HG02970 (cell line): ENCODE results near the gene TXNRD2.
"Not testable (repeated sequence)": the region's sequence is repeated elsewhere in the genome, so short reads cannot be mapped to it uniquely, and the experiment has no call there.

ENCODE experiments used
- ATAC-seq: cut with Tn5 transposase; IDR thresholded peaks from one replicate; pipeline ENCODE4 v1.9.1; 2021; ENCODE audit warnings: mild to moderate bottlenecking, moderate library complexity, moderate number of reproducible peaks; ENCODE audit not compliant: unreplicated experiment, low FRiP score

The TXNRD2 gene

DNA sequence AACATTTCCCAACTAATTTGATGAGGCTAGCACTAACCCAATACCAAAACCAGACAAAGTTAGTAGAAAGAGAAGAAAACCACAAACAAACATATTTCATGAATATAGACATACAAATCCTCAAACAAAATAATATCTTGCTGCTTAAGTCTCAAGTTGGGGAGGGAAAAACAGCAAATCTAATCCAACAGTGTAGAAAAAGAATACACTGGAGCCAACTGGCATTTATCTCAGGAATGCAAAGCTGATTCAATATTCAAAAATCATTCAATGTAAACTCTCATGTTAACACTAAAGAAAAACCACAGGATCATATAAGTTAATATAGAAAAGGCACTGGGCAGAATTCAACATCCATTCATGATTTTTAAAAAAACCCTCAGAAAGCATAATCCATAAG lies 105.1 kb downstream of the TXNRD2 start:
- no peak for ATAC-seq

- no peak for ATAC-seq
These were observed 107.0 kb downstream of the TXNRD2 start for GRCh38 chr22:19834599-19834998.

DNA sequence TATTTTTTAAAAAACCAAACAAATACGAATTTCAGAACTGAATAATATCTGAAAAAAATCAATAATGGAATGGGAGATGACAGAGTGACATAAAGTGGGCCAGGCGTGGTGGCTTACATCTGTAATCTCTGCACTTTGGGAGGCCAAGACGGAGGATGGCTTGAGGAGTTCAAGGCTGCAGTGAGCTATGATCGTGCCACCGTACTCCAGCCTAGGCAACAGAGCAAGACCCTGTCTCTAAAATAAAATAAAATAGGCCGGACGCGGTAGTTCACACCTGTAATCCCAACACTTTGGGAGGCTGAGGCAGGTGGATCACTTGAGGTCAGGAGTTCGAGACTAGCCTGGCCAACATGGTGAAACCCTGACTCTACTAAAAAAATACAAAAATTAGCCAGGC lies 108.3 kb downstream of the TXNRD2 start:
- ATAC-seq = not testable (repeated sequence)

DNA sequence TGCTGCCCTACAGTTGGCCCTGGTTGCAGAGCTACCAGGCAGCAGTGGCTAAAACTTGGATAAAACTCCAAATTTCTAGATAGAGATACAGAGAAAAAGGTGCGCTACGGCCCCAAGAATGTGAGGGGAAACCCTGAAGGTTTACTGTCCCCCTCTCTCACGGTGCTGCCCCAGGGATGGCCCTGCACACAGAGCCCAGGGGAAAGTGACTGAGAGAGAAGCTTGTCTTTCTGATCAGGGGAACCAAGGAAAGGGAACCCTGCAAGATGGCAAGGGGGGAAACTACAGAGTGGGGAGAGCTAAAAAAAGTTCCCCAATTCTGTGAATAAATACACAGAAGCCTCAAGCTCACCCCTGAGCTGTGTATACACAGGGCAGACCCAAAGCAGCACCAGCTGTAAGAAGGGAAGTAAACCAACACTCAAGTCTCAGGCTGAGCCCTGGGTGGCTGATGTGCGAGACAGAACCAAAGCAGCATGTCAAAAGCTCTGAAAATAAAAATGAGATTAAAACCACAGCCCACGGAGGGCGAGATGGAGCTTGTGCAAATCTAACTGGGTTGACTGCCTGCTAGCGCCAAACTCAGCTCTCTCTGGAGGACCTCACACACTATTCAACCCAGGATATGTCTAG lies 109.0 kb downstream of the TXNRD2 start:
- no peak for ATAC-seq

GRCh38 chr22:19831979-19832378 lies 109.6 kb downstream of the TXNRD2 start:
- not testable (repeated sequence) for ATAC-seq

- ATAC-seq = no peak
These were observed 110.6 kb downstream of the TXNRD2 start for GRCh38 chr22:19831016-19831415.

- ATAC-seq = no peak
These were observed 113.6 kb downstream of the TXNRD2 start for GRCh38 chr22:19828035-19828401.

DNA sequence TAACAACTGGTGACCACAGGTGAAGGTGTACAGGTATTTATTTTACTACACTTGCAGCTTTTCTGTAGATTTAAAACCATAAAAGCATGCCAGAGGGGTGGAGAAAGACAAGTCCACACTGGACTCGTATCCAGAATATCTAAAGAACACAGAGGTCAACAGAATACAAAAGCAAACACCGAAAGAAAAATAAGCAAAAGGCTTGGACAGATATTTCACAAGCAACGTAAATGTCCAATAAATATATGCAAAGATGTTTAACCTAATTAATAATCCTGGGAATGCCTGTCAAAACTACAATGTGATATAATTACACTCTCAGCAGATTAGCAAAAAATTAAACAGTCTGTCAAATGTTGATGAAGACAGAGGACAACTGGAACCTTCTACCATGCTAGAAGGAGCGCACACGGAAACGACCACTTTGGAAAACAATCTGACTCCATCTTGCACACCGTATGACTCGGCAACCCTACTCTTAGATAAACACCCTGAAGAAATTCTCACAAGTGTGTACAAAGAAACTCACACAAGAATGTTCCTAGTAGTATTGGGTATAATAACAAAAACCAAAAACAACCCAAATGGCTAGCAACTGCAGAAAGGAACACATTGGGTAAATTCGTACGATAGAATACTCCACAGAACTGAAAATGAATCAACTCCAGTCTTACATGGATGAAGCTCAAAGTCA lies 114.1 kb downstream of the TXNRD2 start:
- no peak for ATAC-seq

DNA sequence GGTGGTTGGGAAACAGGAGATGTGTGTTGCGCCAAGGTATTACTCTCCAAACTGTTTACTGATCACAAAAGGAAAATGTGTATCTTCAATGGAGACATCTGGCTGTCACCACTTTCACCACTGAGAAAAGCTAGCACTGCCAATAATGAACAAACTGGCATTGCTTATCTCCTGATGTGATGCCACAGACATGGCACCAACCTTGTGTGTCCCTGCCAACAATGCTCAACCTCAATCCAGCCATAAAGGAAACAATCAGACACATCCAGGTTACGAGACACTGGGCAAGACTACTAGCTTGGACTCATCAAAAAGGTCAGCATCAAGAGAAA lies 115.0 kb downstream of the TXNRD2 start:
- ATAC-seq = no peak

DNA sequence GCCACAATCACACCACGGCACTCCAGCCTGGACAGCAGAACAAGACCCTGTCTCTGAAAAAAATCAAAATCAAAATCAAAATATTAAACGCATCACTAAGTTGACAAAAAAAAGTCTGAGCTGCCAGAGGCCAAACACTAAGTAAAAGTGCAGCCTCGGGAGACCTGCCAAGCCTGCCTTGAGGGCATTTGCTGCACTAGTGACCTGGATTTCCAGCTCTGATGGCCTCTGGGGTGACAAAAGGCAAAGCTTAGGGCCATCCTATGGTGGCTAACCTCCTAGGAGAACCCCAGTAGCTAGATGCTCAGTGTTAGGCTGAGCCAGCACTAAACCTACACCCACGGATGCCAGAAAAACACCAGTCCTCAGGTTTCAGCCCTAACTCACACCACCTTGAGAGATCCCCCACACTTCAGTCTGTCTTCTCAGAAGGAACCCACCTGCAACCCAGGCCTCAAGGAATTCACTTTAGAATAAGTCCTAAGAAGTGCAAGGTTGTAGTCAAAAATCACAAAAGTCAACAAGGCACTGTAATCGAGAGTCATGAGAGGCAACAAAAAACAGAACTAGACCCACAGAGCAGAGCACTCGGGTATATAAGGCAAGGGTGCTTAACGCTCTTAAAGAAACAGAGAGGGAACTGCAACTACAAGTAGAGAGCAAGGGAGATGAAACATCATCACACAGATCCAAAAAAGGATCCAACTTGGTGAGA lies 115.6 kb downstream of the TXNRD2 start:
- no peak for ATAC-seq
